ENCODE measurements around the gene AGPS.
"Not testable (repeated sequence)": the region's sequence is repeated elsewhere in the genome, so short reads cannot be mapped to it uniquely, and the experiment has no call there.

The AGPS gene

GRCh38 chr2:177419274-177419673 is 26.7 kb downstream of the AGPS start:
- DNase-seq (ENCODE audit: low spot score), result peak; percentile 44

- DNase-seq (ENCODE audit: low spot score), result no peak
Observed at GRCh38 chr2:177422271-177422670, 29.7 kb downstream of the AGPS start.

GRCh38 chr2:177424120-177424519 is 31.5 kb downstream of the AGPS start:
- not testable (repeated sequence) for DNase-seq (ENCODE audit: low spot score)

- DNase-seq (ENCODE audit: low spot score), result not testable (repeated sequence)
Observed at GRCh38 chr2:177424620-177425019, 32.0 kb downstream of the AGPS start.

- DNase-seq (ENCODE audit: low spot score), result no peak
Observed at GRCh38 chr2:177427316-177427715, 34.7 kb downstream of the AGPS start.

GRCh38 chr2:177427936-177428335 is 35.4 kb downstream of the AGPS start:
- DNase-seq (ENCODE audit: low spot score), result not testable (repeated sequence)

- no peak for DNase-seq (ENCODE audit: low spot score)
Observed at GRCh38 chr2:177429688-177430325, 37.2 kb downstream of the AGPS start.

GRCh38 chr2:177430411-177430810 is 37.8 kb downstream of the AGPS start:
- DNase-seq (ENCODE audit: low spot score), result no peak

GRCh38 chr2:177431111-177431725 is 38.6 kb downstream of the AGPS start:
- DNase-seq (ENCODE audit: low spot score), result not testable (repeated sequence)

GRCh38 chr2:177432703-177433102 is 40.1 kb downstream of the AGPS start:
- DNase-seq (ENCODE audit: low spot score), result no peak

- peak; percentile 68 for DNase-seq (ENCODE audit: low spot score)
Observed at GRCh38 chr2:177433402-177433801, 40.8 kb downstream of the AGPS start.

- no peak for DNase-seq (ENCODE audit: low spot score)
Observed at GRCh38 chr2:177434475-177434874, 41.9 kb downstream of the AGPS start.

- no peak for DNase-seq (ENCODE audit: low spot score)
Observed at GRCh38 chr2:177445200-177445599, 52.6 kb downstream of the AGPS start.

- no peak for DNase-seq (ENCODE audit: low spot score)
Observed at GRCh38 chr2:177448031-177448430, 55.5 kb downstream of the AGPS start.

GRCh38 chr2:177449159-177449558 is 56.6 kb downstream of the AGPS start:
- no peak for DNase-seq (ENCODE audit: low spot score)

- no peak for DNase-seq (ENCODE audit: low spot score)
Observed at GRCh38 chr2:177455187-177455586, 62.6 kb downstream of the AGPS start.

GRCh38 chr2:177459756-177460155 is 67.2 kb downstream of the AGPS start:
- not testable (repeated sequence) for DNase-seq (ENCODE audit: low spot score)

- DNase-seq (ENCODE audit: low spot score), result no peak
Observed at GRCh38 chr2:177460973-177461585, 68.5 kb downstream of the AGPS start.

GRCh38 chr2:177464549-177464948 is 72.0 kb downstream of the AGPS start:
- DNase-seq (ENCODE audit: low spot score), result no peak

GRCh38 chr2:177465400-177466138 is 73.0 kb downstream of the AGPS start:
- DNase-seq (ENCODE audit: low spot score), result no peak

- no peak for DNase-seq (ENCODE audit: low spot score)
Observed at GRCh38 chr2:177466337-177467195, 74.0 kb downstream of the AGPS start.

GRCh38 chr2:177467646-177468045 is 75.1 kb downstream of the AGPS start:
- peak; percentile 48 for DNase-seq (ENCODE audit: low spot score)

All from RKO (cell line).